Neural progenitor cell (in vitro differentiated cells): ENCODE measurements around the gene GHDC.

Experiments
- EZH2 ChIP-seq: fragments of 200-600 bp; sonication (generic); IDR thresholded peaks from 2 replicates; pipeline ENCODE4 v1.6.1; 2017; ENCODE audit warnings: antibody characterized with exemption, mild to moderate bottlenecking, moderate library complexity
- EZH2phosphoT487 ChIP-seq: fragments of 200-600 bp; sonication (generic); IDR thresholded peaks from 2 replicates; pipeline ENCODE4 v1.6.1; 2017; ENCODE audit warnings: antibody characterized with exemption
- TF ChIP-seq, protein P1 (sequence below): fragments of 200-600 bp; sonication (generic); IDR thresholded peaks from 2 replicates; pipeline ENCODE4 v1.5.1; 2017; ENCODE audit warnings: antibody characterized with exemption, mild to moderate bottlenecking

- TF ChIP-seq, protein P1, sequence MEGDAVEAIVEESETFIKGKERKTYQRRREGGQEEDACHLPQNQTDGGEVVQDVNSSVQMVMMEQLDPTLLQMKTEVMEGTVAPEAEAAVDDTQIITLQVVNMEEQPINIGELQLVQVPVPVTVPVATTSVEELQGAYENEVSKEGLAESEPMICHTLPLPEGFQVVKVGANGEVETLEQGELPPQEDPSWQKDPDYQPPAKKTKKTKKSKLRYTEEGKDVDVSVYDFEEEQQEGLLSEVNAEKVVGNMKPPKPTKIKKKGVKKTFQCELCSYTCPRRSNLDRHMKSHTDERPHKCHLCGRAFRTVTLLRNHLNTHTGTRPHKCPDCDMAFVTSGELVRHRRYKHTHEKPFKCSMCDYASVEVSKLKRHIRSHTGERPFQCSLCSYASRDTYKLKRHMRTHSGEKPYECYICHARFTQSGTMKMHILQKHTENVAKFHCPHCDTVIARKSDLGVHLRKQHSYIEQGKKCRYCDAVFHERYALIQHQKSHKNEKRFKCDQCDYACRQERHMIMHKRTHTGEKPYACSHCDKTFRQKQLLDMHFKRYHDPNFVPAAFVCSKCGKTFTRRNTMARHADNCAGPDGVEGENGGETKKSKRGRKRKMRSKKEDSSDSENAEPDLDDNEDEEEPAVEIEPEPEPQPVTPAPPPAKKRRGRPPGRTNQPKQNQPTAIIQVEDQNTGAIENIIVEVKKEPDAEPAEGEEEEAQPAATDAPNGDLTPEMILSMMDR, result no peak
- no peak for TF ChIP-seq EZH2
- no peak for TF ChIP-seq EZH2phosphoT487
These were observed 42.5 kb upstream of the GHDC start for GRCh38 chr17:42236760-42237159.
